Hindlimb muscle (tissue), 1 donor: ENCODE data around the gene PFDN6. TPM values are rescaled to one million over a fixed set of nuclear protein-coding genes. Genes with fewer than 3 reads are reported as not detected.
A peak's percentile ranks its signal among the peaks of the same experiment; 100 is the strongest.

ENCODE experiments used
- DNase-seq: peaks from one replicate; pipeline ENCODE4 v3.0.0-alpha.2; 2013
- polyA plus RNA-seq: library from polyadenylated mRNA; unstranded; fragments of 120-200 nt; gene quantifications from one replicate; pipeline ENCODE4 v1.2.1, GENCODE V29; 2013; ENCODE audit not compliant: insufficient read length

The PFDN6 gene
- polyA plus RNA-seq, 1 donor, result 41.2 TPM

DNA sequence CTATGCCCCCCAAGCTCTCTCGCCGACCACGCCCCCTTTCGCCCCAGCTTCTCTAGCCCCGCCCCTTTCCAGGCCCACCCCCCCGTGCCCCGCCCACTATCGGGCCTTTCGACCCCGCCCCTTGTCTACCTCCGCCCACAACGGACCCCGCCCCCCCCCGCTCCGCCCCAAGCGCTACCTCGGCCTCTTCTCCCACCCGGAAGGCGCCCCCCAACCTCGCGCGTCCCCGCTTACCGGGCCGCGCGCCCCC, 27.9 kb downstream of the PFDN6 start:
- DNase-seq, result no peak

DNA sequence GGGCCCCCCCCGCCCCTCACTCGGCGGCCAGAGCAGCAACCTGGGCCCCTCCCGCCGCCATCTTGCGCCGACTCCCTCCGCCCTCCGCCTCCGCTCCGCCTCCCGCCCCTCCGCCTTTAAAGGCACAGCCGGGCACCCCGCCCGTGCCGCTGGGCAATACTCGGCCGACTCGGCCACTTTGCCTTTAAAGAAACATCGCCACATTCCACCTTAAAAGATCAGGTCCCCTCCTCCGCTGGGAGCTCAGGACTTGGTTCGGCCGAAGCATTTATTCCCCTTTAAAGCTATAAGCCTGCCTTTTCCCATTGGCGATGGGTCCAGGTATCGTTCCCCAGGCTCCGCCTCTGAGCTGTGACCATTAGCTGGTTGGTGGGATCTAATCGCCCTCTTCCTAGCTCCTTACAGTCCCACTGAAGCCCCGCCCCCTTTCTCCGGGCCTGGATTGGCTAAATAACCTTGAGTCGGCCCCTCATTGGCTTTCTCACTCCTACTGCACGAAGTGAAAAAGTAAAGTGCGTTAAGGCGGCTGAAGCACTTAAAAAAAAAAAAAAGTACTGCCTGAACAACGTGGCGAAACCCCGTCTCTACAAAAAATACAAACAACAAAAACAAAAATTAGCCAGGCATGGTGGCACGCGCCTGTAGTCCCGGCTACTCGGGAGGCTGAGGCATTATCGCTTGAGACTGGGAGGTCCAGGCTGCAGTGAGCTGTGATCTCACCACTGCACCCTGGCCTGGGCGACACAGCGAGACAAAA, 28.4 kb downstream of the PFDN6 start, which contains the start of gene ZBTB22:
Gene ZBTB22 (minus strand): TSS at position 76 of the 757 bp plus-strand sequence. CDS start 828 bp downstream, outside the sequence.
- DNase-seq, result peak; percentile 97

DNA sequence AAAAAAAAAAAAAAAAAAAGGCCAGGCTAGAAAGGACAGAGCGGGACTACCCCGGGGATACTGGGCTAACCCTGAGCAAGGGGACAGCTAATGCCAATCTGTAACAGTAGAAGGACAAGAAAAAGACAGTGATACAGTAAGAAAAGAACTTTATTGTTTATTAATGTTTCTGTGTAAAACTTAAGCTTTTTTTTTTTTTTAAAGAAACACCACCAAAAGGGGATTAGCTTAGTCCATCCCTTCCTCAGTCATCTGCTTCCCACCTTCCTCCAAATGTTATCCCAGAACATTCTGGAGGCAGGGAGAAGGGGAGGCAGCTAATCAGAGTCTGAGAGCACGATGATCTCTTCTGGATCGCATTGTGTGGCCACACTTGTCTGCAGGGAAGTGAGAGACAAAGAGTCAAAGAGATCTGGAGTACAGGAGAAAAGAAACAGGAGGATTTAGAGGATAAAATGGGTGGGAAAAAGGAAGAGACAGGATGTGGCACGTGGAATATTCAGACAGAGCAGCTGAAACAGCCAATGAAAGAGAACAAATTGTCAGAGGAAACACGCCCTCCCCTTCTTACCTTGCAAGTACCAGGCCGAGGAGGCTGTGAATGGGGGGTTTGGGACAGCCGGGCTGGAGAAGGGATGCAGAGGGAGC, 29.1 kb downstream of the PFDN6 start:
- no peak for DNase-seq

DNA sequence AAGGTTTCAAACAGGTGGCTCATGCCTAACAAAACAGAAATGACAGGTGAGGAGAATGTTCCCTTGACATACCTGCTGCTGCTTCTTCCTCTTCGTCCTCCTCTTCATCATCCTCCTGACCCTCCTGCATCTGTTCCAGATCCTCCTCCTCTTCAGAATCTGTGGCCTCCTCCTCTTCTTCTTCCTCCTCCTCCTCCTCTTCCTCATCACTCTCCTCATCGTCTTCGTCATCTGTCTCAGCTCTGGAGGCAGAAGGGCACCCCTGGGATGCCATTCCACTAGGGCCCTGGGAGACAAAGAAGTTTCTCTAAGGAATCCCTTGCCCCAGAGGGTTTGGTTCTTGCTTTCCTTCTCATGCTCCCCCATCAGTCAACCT, 30.5 kb downstream of the PFDN6 start:
- no peak for DNase-seq

DNA sequence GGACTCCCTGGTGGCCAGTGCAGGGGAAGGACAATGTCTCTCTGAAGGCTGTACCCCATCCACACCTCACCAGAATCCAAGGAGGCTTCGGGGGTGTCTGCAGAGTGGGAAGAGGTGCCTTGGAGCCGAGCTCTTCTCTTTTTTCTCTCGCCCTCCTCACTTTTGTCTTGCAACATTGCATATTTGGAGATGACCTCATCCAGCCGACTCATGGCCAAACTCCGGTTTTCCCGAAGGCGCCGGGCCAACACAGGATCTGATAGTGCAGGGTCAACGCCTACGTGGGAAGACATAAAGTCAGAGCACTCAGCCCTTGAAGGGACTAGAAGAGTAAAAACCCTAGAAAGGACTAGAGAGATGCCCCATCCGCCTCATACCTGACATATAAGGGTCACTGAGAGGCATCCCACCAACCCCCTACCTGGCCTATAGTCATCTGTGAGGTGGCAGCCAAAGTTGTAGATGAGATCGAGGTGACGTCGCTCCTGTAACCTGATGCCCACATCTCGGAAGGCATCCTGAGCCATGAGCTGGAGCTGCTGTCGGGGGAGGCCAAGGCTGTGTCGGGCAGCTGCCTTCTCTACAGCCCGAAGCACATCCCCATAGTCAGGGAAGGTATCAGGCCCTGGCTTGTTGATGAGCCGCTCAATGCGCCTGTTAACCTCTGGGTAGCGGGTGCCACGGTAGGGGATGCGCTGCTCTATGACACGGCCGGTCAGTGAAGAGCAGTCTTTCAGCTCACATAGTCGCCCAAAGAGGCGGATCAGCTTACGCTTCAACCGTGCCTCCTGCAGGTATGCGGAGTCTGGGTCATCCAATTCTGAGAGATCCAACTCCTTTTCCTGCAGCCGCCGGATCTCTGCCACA, 31.1 kb downstream of the PFDN6 start:
- DNase-seq, result no peak

DNA sequence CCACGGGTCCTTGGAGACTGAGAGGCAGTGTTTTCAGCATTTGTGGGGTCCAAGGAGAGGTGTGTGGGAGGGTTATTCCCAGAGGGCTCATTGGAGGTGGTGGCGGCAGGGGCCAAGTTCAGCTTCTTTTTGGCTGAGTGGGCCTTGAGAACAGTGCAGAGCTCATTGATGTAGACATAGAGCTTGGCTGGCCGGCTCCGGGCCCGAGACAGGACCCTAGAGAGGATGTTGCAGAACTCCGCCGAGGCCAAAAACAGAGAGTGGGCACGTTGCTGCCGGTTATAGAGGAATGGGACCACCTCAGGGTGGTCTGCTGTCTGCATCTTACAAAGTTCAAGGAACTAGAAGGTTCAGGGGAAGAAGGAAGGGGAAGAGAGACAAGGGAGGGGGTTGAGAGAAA, 31.8 kb downstream of the PFDN6 start:
- no peak for DNase-seq

DNA sequence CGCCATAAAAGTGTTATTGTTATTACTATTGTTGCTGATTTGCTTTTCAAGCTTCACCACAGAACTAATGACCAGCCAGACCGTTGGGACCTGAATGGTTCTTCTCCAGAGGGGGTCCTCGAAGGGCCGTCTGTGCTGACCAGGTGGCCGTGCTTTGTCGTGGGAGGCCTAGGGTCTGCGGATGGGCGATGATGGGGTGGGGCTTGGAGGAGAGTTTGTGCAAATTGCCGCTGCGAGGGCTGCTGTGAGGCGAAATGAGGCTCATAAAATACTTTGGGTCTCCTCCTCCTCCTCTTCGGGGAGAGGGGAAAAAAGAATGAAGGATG, 34.2 kb downstream of the PFDN6 start:
- no peak for DNase-seq

DNA sequence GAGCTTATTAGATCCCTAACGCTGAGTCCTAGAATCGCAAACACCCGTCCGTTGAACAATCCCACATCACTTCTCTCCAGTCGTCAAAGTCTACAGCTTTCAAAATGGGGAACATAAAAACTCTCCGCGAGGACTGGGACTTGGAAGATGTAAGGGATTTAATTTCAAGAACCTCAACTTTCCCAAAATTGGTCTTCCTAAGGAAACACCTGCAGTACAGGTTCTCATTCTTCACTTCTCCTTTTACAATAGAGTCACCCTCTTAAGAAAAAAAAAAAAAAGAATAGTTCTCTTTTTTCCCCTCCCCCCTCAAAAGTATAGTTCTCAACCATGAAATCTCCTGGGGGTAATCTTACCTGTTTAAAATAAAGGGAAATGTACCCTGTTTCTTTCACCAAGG, 34.7 kb downstream of the PFDN6 start:
- DNase-seq, result no peak

DNA sequence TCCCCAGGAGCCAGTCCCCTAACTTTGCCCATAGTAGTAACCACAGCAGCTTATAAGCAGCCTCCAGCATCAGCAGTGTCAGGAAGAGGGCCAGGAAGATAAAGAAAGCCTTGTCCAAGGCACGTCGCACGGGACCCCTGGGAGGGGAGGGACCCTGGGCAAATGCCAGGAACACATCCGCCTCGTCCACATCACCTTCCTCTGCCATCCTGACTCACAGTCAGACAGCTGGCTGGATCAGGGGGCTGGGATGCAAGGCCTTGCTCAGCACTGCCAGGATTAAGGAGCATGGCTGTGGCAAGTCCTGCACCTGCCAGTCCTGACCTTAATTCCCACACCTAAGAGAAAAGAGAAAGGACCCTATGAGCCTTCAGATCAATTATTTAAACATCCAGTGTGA, 39.7 kb downstream of the PFDN6 start:
- DNase-seq, result no peak

DNA sequence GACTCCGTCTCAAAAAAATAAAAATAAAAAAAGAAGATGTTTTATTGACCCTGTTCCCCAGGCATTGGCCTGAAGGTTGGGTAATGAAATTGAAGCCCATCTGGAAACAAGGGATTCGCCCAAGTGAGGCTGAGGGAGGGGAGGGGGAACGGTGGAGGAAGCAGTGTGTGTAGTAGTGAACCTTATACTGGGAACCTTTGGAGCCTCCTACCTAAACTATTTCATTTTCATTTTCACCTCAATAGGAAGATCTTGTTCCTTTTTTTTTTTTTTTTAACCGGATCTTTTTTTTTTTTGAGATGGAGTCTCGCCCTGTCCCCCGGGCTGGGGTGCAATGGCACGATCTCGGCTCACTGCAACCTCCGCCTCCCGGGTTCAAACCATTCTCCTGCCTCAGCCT, 41.3 kb downstream of the PFDN6 start:
- DNase-seq, result no peak

DNA sequence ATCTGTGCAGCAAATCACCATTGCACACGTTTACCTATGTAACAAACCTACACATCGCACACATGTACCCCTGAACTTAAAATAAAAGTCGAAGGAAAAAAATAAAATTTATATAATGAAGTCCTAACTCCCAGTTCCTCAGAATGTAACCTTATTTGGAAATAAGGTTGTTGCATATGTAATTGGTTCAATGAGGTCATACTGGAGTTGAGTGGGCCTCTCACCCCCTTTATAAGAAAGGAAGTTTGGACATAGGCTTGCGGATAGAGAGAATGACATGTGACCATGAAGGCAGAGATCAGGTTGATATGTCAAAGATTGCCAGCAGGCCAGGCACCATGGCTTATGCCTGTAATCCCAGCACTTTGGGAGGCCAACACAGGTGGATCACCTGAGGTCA, 44.3 kb downstream of the PFDN6 start:
- DNase-seq, result no peak

DNA sequence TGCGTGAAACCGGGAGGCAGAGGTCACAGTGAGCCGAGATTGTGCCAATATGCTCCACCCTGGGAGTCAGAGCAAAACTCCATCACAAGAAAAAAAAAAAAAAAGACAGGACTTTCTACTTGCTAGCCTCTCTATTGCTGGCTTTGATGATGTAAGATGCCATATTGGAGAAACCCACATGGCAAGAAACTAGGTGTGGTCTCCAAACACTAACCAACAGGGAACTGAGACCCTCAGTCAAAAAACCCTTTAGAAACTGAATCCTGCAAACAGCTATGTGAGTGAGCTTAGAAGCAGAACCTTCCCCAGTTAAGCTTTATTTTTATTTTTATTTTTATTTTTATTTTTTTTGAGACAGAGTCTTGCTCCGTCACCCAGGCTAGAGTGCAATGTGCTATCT, 46.5 kb downstream of the PFDN6 start:
- DNase-seq, result no peak

DNA sequence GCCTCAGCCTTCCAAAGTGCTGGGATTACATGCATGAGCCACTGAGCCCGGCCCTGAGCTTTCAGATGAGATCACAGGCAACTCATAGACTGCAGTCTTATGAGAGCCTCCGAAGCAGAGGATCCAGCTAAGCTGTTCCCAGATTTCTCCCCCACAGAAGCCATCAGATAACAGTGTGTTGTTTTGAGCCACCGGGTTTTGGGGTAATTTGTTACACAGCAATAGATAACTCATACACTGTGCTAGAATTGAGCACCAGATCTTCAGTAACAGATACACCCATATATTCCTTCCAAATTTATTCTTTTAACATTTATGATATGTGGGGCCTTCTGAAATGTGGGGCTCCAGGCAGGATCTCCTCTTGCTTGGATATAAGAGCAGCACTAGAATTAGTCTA, 47.1 kb downstream of the PFDN6 start:
- no peak for DNase-seq

DNA sequence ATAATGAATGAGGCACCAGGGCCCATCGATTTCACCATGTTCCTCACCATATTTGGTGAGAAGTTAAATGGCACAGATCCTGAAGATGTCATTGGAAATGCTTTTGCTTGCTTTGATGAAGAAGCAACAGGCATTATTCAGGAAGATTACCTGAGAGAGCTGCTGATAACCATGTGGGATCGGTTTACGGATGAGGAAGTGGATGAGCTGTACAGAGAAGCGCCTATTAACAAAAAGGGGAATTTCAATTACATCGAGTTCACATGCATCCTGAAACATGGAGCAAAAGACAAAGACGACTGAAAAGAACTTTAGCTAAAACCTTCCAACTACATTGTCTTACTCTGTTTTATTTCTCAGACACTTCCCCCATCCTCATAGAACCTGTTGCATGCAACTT, 49.8 kb downstream of the PFDN6 start:
- no peak for DNase-seq

Other genes starting within 250 kb of the PFDN6 start
- 34.8 TPM for gene HLA-DPA1, start 216.0 kb upstream of the PFDN6 start, polyA plus RNA-seq
- 19.2 TPM for gene HLA-DPB1, start 213.6 kb upstream of the PFDN6 start, polyA plus RNA-seq
- gene COL11A2, start 97.1 kb upstream of the PFDN6 start, polyA plus RNA-seq, result 49.7 TPM
- gene RXRB, start 88.9 kb upstream of the PFDN6 start, polyA plus RNA-seq, result 42.0 TPM
- 65.8 TPM for gene SLC39A7, start 88.7 kb upstream of the PFDN6 start, polyA plus RNA-seq
- gene HSD17B8, start 84.9 kb upstream of the PFDN6 start, polyA plus RNA-seq, result 11.5 TPM
- gene RING1, start 81.1 kb upstream of the PFDN6 start, polyA plus RNA-seq, result 36.0 TPM
- 47.3 TPM for gene VPS52, start 17.7 kb upstream of the PFDN6 start, polyA plus RNA-seq
- 4,638 TPM for gene RPS18, start 17.5 kb upstream of the PFDN6 start, polyA plus RNA-seq
- gene B3GALT4, start 12.5 kb upstream of the PFDN6 start, polyA plus RNA-seq, result 2.2 TPM
- gene WDR46, start 362 bp upstream of the PFDN6 start, polyA plus RNA-seq, result 58.4 TPM
- gene RGL2, start 9.3 kb downstream of the PFDN6 start, polyA plus RNA-seq, result 63.4 TPM
- gene TAPBP, start 24.5 kb downstream of the PFDN6 start, polyA plus RNA-seq, result 24.6 TPM
- gene ZBTB22, start 28.1 kb downstream of the PFDN6 start, polyA plus RNA-seq, result 16.3 TPM
- gene DAXX, start 33.4 kb downstream of the PFDN6 start, polyA plus RNA-seq, result 25.9 TPM
- gene KIFC1, start 102.2 kb downstream of the PFDN6 start, polyA plus RNA-seq, result 18.1 TPM
- gene PHF1, start 121.4 kb downstream of the PFDN6 start, polyA plus RNA-seq, result 46.7 TPM
- 153 TPM for gene CUTA, start 128.5 kb downstream of the PFDN6 start, polyA plus RNA-seq
- 30.5 TPM for gene SYNGAP1, start 130.5 kb downstream of the PFDN6 start, polyA plus RNA-seq
- 6.4 TPM for gene ZBTB9, start 165.0 kb downstream of the PFDN6 start, polyA plus RNA-seq